MCF 10A (cell line): ENCODE results near the gene NT5DC2. TPM values are rescaled to one million over a fixed set of nuclear protein-coding genes. Genes with fewer than 3 reads are reported as not detected.

ENCODE experiments used
- BruUV-seq: library from RNA; stranded (reverse); fragments of 400-500 nt; replicated peaks from 2 replicates; lab custom pipeline; 2021; lab: Mats Ljungman, UMichigan
- CTCF ChIA-PET: fragments of 300-600 bp; sonication (Branson Sonifier 250); formaldehyde crosslinking; extraction: SDS; loops from one replicate; lab custom pipeline; 2021; ENCODE audit warnings: antibody characterized with exemption, inconsistent platforms; lab: Yijun Ruan, JAX
- POLR2A ChIA-PET: fragments of 300-600, 350-650 bp; sonication (Branson Sonifier 250); formaldehyde crosslinking; extraction: SDS; loops from one replicate; lab custom pipeline; 2020; ENCODE audit warnings: antibody characterized with exemption, inconsistent platforms; lab: Yijun Ruan, JAX
- DNase-seq: peaks from one replicate; pipeline ENCODE4 v3.0.0-alpha.2; 2018; ENCODE audit not compliant: unreplicated experiment
- H3K27ac Mint-ChIP-seq: one replicate; pipeline ENCODE4 v1.8.0; 2022; ENCODE audit warnings: mild to moderate bottlenecking, low read depth, mixed read lengths; ENCODE audit not compliant: unreplicated experiment
- H3K27me3 Mint-ChIP-seq: one replicate; pipeline ENCODE4 v1.8.0; 2022; ENCODE audit warnings: mixed read lengths; ENCODE audit not compliant: insufficient read depth, unreplicated experiment
- H3K36me3 Mint-ChIP-seq: one replicate; pipeline ENCODE4 v1.8.0; 2022; ENCODE audit warnings: mild to moderate bottlenecking, moderate library complexity, mixed read lengths; ENCODE audit not compliant: insufficient read depth, unreplicated experiment
- H3K4me1 Mint-ChIP-seq: one replicate; pipeline ENCODE4 v1.8.0; 2022; ENCODE audit warnings: mixed read lengths; ENCODE audit not compliant: insufficient read depth, unreplicated experiment
- H3K4me3 Mint-ChIP-seq: one replicate; pipeline ENCODE4 v1.8.0; 2022; ENCODE audit warnings: mild to moderate bottlenecking, moderate library complexity, mixed read lengths; ENCODE audit not compliant: unreplicated experiment
- H3K9me3 Mint-ChIP-seq: one replicate; pipeline ENCODE4 v1.8.0; 2022; ENCODE audit warnings: mixed read lengths; ENCODE audit not compliant: unreplicated experiment
- intact Hi-C: fragments of 100-400 bp; cut with micrococcal nuclease; formaldehyde crosslinking; loops from 2 replicates; pipeline ENCODE4 v1.14.1; 2022
- total RNA-seq: library from RNA; stranded (reverse); gene quantifications from 2 replicates; pipeline ENCODE4 v1.2.3, GENCODE V29; 2022
- TF ChIP-seq, protein P1 (sequence below): fragments of 200-600 bp; IDR thresholded peaks from one replicate; pipeline ENCODE4 v1.8.0; 2022; ENCODE audit warnings: antibody characterized with exemption, mild to moderate bottlenecking; ENCODE audit not compliant: unreplicated experiment

The NT5DC2 gene
- total RNA-seq, 1 experiment from 2014 or later = 28.9 TPM

GRCh38 chr3:52502808-52503350, 30.8 kb downstream of the NT5DC2 start:
- no peak overlapping the region for H3K4me3 Mint-ChIP-seq
- no peak overlapping the region for H3K27ac Mint-ChIP-seq
- ChIA-PET POLR2A (no interaction called here), CTCF (no interaction called here)
- no peak for DNase-seq
- TF ChIP-seq, protein P1, sequence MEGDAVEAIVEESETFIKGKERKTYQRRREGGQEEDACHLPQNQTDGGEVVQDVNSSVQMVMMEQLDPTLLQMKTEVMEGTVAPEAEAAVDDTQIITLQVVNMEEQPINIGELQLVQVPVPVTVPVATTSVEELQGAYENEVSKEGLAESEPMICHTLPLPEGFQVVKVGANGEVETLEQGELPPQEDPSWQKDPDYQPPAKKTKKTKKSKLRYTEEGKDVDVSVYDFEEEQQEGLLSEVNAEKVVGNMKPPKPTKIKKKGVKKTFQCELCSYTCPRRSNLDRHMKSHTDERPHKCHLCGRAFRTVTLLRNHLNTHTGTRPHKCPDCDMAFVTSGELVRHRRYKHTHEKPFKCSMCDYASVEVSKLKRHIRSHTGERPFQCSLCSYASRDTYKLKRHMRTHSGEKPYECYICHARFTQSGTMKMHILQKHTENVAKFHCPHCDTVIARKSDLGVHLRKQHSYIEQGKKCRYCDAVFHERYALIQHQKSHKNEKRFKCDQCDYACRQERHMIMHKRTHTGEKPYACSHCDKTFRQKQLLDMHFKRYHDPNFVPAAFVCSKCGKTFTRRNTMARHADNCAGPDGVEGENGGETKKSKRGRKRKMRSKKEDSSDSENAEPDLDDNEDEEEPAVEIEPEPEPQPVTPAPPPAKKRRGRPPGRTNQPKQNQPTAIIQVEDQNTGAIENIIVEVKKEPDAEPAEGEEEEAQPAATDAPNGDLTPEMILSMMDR = no peak
- no peaks in the 10 kb centered on the region for H3K27me3 Mint-ChIP-seq
- H3K36me3 Mint-ChIP-seq = no peaks in the 10 kb centered on the region
- intact Hi-C loops = no loop called here
- peaks cover 7% of the 10 kb centered on the region for H3K4me1 Mint-ChIP-seq
- no peaks in the 10 kb centered on the region for H3K9me3 Mint-ChIP-seq
- BruUV-seq = no TSS peak

- CTCF ChIA-PET = interaction anchor here (0.9 kb wide), 1 partner anchor 54 kb away, joined by 4 read pairs; no protein-coding TSS in a partner anchor
- TF ChIP-seq, protein P1 = no peak
- H3K36me3 Mint-ChIP-seq = no peaks in the 10 kb centered on the region
- intact Hi-C loops = no loop called here
- no peak overlapping the region for H3K4me3 Mint-ChIP-seq
- no peaks in the 10 kb centered on the region for H3K9me3 Mint-ChIP-seq
- H3K4me1 Mint-ChIP-seq = peaks cover under 1% of the 10 kb centered on the region
- H3K27ac Mint-ChIP-seq = no peak overlapping the region
- H3K27me3 Mint-ChIP-seq = no peaks in the 10 kb centered on the region
- no TSS peak for BruUV-seq
- DNase-seq = no peak
- POLR2A ChIA-PET = no interaction called here
Observed at GRCh38 chr3:52502001-52502400, 31.7 kb downstream of the NT5DC2 start.

GRCh38 chr3:52501046-52501445, 32.6 kb downstream of the NT5DC2 start:
- POLR2A ChIA-PET = no interaction called here
- no peaks in the 10 kb centered on the region for H3K27me3 Mint-ChIP-seq
- BruUV-seq = no TSS peak
- intact Hi-C loops = no loop called here
- CTCF ChIA-PET = no interaction called here
- H3K9me3 Mint-ChIP-seq = no peaks in the 10 kb centered on the region
- H3K36me3 Mint-ChIP-seq = no peaks in the 10 kb centered on the region
- TF ChIP-seq, protein P1 = no peak
- no peaks in the 10 kb centered on the region for H3K4me1 Mint-ChIP-seq
- H3K27ac Mint-ChIP-seq = no peak overlapping the region
- DNase-seq = no peak
- H3K4me3 Mint-ChIP-seq = no peak overlapping the region

DNA sequence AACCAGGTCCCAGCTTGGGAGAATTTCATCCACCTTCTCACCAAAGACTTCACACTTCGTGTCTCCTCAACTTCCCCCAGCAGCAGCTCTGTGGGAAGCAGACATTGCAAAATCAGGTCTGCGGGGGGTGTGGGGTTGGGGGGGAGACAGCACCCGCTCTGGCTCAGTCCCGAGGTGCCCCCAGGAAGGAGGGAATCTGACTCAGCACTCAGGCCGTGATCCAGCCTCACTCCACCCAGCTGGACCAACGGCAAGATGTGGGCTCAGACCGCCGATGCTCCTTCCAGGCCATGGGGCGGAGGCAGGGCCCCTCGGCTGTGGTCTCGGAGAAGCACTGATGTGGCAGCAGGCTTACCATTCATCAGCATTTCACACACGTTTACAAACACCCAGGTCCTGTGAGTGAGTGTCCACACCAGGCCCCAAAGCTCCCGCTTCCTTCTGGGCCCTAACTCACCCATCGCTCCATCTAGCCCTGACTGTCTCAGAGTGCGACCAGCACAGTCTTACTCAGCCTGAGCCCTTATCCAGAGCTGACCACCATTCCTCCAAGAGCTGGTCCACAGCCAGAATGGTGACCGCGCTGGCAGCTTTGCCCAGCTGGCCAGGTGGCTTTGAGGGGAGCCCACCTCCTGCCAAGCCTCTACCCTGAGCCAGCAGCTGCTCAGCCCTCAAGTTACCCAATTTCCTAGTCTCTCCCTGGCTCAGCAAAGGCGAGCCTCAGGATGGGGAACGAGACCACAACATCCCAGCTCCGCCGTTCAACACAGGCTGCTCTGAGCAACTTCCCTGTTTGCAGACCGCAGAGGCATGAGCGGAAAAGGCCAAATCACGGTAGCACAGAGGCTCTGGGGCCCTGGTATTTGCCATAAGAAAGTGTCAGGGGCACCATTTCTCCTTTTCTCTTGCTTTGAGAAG, 35.3 kb downstream of the NT5DC2 start:
- Mint-ChIP-seq H3K9me3 (no peaks in the 10 kb centered on the region), H3K36me3 (no peaks in the 10 kb centered on the region), H3K27me3 (no peaks in the 10 kb centered on the region), H3K27ac (no peak overlapping the region), H3K4me1 (no peaks in the 10 kb centered on the region), H3K4me3 (no peak overlapping the region)
- ChIA-PET CTCF (interaction anchor here (0.6 to 1.0 kb wide), 2 partner anchors 65 to 70 kb away, joined by 3 to 4 read pairs; no protein-coding TSS in a partner anchor), POLR2A (interaction anchor here (0.7 to 1.2 kb wide), 2 partner anchors 43 to 170 kb away, joined by 3 read pairs; no protein-coding TSS in a partner anchor)
- TF ChIP-seq, protein P1 = no peak
- intact Hi-C loops = no loop called here
- no TSS peak for BruUV-seq
- no peak for DNase-seq
